ENCODE data around the gene HS3ST4. TPM values are rescaled to one million over a fixed set of nuclear protein-coding genes. Genes with fewer than 3 reads are reported as not detected.

Gene HS3ST4
- total RNA-seq, 1 donor from 2014 or later, result not detected

DNA sequence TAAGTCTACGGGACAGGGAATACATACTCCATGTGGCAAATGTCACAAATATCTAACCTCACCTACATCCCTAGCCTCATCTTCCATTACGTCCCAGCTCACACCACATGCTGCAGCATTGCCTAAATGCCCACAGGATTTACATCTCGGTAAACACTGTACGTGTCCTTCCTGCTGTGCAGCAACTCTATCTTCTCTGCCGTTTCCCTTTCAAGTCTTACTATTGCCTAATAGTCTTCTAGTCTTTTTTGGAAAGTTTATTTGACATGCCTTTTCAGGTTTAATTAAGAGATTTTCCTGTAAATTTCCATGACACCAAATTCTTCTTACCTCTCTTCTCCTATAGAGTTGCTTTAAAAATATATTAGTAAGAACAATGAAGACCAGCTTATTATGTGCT is 120.5 kb downstream of the HS3ST4 start:
- DNase-seq (ENCODE audit: extremely low read depth, low read depth, low spot score), result no peak

- no peak for DNase-seq (ENCODE audit: extremely low read depth, low read depth, low spot score)
Observed at GRCh38 chr16:25817295-25817694, 125.5 kb downstream of the HS3ST4 start.

GRCh38 chr16:25817876-25818275 is 126.1 kb downstream of the HS3ST4 start:
- DNase-seq (ENCODE audit: extremely low read depth, low read depth, low spot score), result no peak

DNA sequence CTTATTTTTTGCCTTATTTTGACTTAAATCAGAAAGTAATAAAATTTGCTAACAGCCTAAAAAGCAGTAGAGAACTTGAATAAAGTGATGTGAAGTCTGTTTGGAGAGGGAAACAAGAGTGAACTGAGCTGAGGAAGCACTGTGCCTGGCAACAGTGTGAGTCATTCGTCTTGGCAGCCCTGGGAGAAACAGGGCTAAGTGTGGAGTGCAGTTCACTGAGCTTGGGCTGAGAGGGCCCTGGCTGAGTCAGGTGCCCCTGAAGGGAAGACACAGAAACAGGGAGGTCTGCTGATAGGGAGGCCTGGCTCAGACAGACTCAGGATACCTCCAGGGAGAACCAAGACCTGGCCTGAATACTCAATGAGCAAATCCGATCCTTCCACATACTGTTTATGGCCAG is 132.1 kb downstream of the HS3ST4 start:
- no peak for DNase-seq (ENCODE audit: extremely low read depth, low read depth, low spot score)

DNA sequence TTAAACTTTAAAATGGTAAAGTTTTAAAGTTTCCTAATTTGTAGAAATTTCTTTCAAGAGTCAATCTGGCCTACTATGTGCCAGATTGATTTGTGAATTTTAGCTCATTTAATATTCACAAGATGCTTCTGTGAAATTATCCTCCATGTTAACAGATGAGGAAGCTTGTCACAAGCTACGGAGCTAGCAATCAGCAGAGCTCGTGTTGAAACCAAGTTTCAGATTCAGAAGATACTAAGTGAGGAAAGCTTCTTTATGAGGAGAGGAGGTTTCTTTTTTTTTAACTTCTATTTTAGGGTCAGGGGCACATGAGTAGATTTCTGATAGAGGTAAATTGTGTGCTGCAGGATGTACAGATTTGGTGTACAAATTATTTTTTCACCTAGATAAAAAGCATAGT is 135.9 kb downstream of the HS3ST4 start:
- no peak for DNase-seq (ENCODE audit: extremely low read depth, low read depth, low spot score)

DNA sequence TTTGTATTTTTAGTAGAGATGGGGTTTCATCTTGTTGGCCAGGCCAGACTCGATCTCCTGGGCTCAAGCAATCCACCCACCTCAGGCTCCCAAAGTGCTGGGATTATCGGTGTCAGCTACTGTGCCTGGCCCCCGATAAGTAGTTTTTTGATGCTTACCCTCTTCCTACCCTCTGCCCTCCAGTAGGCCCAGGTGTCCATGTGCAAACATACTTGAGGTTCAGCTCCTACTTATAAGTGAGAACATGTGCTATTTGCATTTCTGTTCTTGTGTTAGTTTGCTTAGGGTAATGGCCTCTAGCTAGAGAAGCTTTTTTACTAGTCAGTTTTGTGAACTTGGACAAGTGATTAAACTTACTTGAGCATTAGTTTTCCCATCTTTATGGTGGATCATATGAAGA is 136.8 kb downstream of the HS3ST4 start:
- no peak for DNase-seq (ENCODE audit: extremely low read depth, low read depth, low spot score)

DNA sequence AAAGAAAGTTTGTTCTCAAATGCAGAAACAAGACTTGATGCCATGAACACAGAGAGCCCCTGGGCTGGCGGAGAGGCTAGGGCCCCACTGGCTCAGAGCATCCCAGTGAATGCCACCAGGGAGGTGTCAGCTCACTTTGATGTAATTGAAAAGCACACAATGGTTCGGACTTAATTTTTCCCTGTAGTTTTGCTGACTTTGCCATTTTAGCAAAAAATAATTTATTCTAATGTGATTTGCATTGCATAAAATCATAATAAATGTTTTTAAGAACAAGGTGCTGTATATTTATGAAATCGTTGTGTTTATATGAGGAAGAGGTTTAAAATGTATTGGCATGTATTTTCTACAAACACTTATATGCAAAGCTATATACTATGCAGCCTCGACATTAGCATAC is 140.5 kb downstream of the HS3ST4 start:
- no peak for DNase-seq (ENCODE audit: extremely low read depth, low read depth, low spot score)

DNA sequence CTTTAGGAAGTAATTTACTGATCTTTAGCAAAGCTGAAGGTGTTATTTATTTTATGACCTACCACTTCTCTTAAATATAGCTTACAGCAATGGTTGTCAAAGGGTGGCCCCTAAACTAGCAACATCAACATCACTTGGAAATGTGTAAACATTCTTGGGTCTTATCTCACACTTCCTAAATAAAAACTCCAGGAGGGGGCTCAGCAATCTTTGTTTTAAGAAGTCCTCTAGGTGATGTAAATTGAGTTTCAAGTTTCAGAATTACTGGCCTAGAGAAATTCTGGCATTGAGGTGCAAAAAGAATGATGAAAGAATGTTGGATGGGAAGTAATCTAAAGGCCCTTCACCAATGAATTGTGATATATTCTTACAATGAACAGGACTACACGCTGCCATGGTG is 142.3 kb downstream of the HS3ST4 start:
- DNase-seq (ENCODE audit: extremely low read depth, low read depth, low spot score), result no peak

DNA sequence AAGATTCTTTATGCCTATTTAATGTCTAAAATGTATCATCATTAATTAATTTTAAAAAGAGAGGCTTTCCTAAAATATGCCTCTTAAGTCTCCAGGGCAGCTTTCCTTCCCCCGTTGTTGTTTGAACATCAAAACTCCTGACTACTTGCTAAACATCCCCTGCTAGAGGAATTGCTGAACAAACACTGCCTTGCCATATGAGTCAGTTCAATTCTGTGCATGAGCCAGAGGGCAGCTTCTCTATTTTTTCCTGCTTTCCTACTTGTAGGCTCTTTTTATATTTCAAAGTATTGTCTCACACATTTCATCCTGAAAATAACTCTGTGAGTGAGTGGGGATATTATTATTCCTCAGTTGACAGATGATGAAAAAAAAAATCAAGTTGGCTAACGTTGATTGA is 143.4 kb downstream of the HS3ST4 start:
- no peak for DNase-seq (ENCODE audit: extremely low read depth, low read depth, low spot score)

DNA sequence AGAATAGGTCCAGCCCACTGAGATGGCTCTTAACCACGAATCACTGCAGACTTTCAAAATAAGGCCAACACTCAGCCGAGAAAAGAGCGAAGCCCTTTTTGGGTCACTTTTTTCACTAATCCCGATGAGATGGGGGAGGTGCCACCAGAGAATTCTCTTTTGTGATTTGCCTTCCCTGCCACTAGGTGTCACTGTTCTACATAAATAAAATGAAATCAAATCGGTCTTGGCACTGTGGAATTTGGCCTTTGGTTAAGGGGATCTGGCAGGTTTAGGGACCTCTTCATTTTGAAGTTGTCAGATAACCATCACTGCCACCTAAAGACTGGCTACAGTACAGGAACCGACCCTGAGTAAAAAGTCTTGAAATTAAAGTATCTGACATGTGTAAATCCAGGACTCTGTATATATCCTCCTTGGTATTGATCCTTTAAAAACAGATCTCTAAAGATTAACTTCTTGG is 147.0 kb downstream of the HS3ST4 start:
- DNase-seq (ENCODE audit: extremely low read depth, low read depth, low spot score), result peak; percentile 14

GRCh38 chr16:25841761-25842160 is 150.0 kb downstream of the HS3ST4 start:
- no peak for DNase-seq (ENCODE audit: extremely low read depth, low read depth, low spot score)

DNA sequence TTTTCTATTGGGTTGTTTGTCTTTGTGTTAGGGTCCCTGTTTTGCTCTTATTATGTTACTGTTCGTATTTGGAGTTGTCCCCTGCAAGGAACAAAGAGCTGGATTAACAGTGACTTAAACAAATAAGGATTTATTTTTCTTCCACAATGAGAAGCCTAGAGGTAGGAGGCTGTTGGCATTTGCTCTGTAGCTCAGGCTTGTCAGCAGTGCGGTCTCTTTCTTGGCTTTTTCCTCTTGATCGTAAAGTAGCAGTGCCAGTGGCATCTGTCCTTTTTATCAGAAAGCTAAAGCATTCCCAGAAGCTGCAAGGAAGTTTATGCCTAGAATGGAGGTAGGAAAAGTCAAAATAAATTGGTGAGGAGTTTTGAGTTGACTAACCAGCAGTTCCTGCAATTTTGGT is 154.1 kb downstream of the HS3ST4 start:
- DNase-seq (ENCODE audit: extremely low read depth, low read depth, low spot score), result no peak

DNA sequence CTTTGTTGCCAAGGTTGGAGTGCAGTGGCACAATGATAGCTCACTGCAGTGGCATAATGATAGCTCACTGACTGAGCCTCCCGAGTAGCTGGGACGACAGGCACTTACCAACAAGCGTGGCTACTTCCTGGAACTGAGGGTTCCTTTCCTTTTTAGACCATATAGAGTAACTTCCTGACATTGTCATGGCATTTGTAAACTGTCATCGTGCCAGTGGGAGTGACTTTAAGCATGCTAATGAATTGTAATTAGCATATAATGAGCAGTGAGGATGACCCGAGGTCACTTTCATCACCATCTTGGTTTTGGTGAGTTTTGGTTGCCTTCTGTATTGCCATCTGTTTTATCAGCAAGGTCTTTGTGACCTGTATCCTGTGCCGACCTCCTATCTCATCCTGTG is 162.4 kb downstream of the HS3ST4 start:
- no peak for DNase-seq (ENCODE audit: extremely low read depth, low read depth, low spot score)

GRCh38 chr16:25855063-25855462 is 163.3 kb downstream of the HS3ST4 start:
- DNase-seq (ENCODE audit: extremely low read depth, low read depth, low spot score), result no peak

DNA sequence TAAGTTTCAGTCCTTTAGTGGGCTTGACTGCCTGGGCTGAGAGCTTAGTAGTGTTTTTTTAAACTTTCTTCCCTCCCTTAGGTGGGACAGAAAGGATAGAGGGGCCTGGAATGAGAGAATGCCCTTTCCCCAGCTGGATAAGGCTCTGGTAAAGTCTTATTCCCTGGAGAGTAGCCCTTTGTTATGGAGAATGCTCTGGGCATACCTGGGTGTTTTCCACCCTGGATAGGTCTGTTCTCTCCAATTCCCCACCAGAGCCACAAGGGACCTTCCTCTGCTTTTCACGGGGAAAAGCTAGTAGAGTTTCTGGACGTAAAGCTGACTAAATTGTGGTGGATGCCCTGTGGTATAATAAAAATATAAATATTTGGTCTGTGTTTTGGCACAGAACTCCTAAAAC is 164.1 kb downstream of the HS3ST4 start:
- DNase-seq (ENCODE audit: extremely low read depth, low read depth, low spot score), result no peak

- no peak for DNase-seq (ENCODE audit: extremely low read depth, low read depth, low spot score)
Observed at GRCh38 chr16:25859645-25860044, 167.9 kb downstream of the HS3ST4 start.

- DNase-seq (ENCODE audit: extremely low read depth, low read depth, low spot score), result no peak
Observed at GRCh38 chr16:25867041-25867440, 175.3 kb downstream of the HS3ST4 start.

- no peak for DNase-seq (ENCODE audit: extremely low read depth, low read depth, low spot score)
Observed at GRCh38 chr16:25868106-25868505, 176.3 kb downstream of the HS3ST4 start.

GRCh38 chr16:25868706-25869370 is 177.1 kb downstream of the HS3ST4 start:
- DNase-seq (ENCODE audit: extremely low read depth, low read depth, low spot score), result no peak

DNA sequence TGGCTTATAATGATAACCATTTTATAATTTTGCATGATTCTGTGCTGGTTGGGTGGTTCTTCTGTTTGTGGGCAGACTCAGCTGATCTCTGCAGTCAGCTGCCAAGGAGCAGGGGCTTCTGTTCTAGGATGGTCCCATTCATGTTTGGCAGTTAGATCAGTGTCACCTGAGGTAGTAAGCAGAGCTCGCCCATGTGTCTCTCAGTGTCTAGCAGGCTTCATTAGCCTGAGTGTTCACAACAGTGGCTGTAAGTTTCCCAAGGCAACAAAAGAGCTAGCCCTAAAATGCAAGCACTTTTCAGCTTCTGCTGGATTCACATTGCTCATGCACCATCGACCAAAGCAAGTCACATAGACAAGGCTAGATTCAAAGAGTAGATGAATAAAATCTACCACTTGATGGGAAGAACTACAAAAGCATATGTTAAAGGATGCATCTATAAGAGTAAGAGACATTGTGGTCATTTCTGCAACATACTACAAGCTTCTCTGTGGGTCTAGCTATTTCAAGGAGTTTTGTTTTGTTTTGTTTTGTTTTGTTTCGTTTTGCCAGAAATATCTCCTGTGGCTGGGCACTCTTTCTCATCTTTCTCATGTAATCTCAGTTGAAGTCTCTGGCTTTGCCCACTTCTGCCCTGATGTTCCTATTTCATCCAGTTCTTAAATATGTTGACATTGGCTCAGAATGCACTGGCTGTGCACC is 180.8 kb downstream of the HS3ST4 start:
- no peak for DNase-seq (ENCODE audit: extremely low read depth, low read depth, low spot score)

DNA sequence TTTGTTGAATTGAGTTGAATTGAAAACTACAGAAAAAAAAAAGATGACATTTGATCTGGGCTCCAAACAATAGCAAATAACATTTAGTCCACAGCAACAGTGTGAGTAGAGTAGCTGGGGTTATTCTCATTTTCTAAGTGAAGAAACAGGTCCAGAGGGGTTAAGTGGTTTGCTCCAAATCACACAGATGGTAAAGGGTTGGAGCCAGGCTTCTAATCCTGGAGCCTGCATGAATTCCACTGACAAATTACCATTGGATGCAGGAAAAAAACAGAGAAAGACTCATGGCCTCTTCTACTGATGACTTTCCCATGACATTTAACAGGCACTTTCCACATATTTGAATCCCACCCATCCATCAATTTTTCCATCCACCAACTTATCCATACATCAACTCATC is 182.4 kb downstream of the HS3ST4 start:
- no peak for DNase-seq (ENCODE audit: extremely low read depth, low read depth, low spot score)

DNA sequence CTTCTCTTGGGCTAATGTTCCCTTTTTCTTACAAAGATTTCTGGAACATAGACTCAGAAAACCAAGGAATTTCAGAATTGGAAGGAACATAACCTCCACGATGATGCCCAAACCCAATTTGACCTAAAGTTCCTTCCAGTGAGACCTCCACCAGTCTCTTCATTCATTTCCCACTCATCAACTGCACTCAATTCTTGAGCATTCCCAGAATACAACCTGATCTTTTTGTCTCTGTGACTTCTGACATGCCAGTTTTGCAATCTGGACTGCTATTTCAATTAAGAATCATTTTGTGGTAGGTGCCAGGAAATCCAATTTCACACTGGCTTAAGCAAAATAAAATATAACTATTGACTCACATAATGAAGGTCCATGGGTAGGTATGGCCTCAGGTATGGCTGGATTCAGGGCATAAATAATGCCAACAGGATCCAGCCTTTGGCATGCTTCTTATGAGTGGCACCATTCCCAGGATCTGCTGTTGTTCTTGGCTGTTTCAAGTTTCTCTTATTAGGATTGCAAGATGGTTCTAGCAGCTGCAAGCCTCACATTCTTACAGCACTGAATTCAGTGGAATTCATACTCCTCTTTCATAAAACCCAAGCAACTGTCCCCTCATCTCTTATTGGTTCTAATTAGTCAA is 184.3 kb downstream of the HS3ST4 start:
- no peak for DNase-seq (ENCODE audit: extremely low read depth, low read depth, low spot score)

Data from glomerular endothelial cell (primary cell).